IgD-negative memory B cell (primary cell): ENCODE measurements around the gene ZNF407. TPM values are rescaled to one million over a fixed set of nuclear protein-coding genes. Genes with fewer than 3 reads are reported as not detected.

Experiments used
- H3K27ac Mint-ChIP-seq, 3 donors: one replicate each; pipeline ENCODE4 v1.8.0; 2020 to 2022; ENCODE audit warnings: mild to moderate bottlenecking in 3 of 3, mixed read lengths in 3 of 3, moderate library complexity in 1 of 3
- H3K27me3 Mint-ChIP-seq: one replicate; pipeline ENCODE4 v1.8.0; 2021; ENCODE audit warnings: mixed read lengths
- H3K36me3 Mint-ChIP-seq: one replicate; pipeline ENCODE4 v1.8.0; 2020; ENCODE audit warnings: mild to moderate bottlenecking, mixed read lengths
- H3K4me1 Mint-ChIP-seq, 3 donors: one replicate each; pipeline ENCODE4 v1.8.0; 2020 to 2022; ENCODE audit warnings: mixed read lengths in 3 of 3, mild to moderate bottlenecking in 1 of 3
- H3K4me3 Mint-ChIP-seq, 4 donors: one replicate each; pipeline ENCODE4 v1.8.0; 2020 to 2022; ENCODE audit warnings: mild to moderate bottlenecking in 4 of 4, mixed read lengths in 4 of 4, moderate library complexity in 3 of 4
- H3K9me3 Mint-ChIP-seq, 3 donors: one replicate each; pipeline ENCODE4 v1.8.0; 2020 to 2021; ENCODE audit warnings: mixed read lengths in 3 of 3, mild to moderate bottlenecking in 1 of 3
- polyA plus RNA-seq: library from polyadenylated mRNA; unstranded; fragments of 300-500 nt; fragmentation: Illumina TruSeq; gene quantifications from one replicate; pipeline ENCODE4 v1.2.3, GENCODE V29; 2021

Gene ZNF407
- polyA plus RNA-seq, 1 donor from 2014 or later, result 3.8 TPM

GRCh38 chr18:74662622-74663021, 65.0 kb downstream of the ZNF407 start:
- Mint-ChIP-seq H3K9me3 (no peaks in the 10 kb centered on the region), H3K36me3 (peaks cover 11% of the 10 kb centered on the region), H3K4me1 (peaks cover 0 to 2% (median 0%) of the 10 kb centered on the region in 3 donors), H3K27ac (no peak overlapping the region), H3K4me3 (no peak overlapping the region), H3K27me3 (no peaks in the 10 kb centered on the region)

GRCh38 chr18:74665346-74665745, 67.7 kb downstream of the ZNF407 start:
- Mint-ChIP-seq H3K4me1 (peaks cover 0 to 2% (median 0%) of the 10 kb centered on the region in 3 donors), H3K27me3 (no peaks in the 10 kb centered on the region), H3K4me3 (no peak overlapping the region), H3K36me3 (peaks cover 10% of the 10 kb centered on the region), H3K27ac (no peak overlapping the region), H3K9me3 (peaks cover 0 to 2% (median 0%) of the 10 kb centered on the region in 3 donors)

- no peak overlapping the region for H3K4me3 Mint-ChIP-seq
- H3K36me3 Mint-ChIP-seq, result peaks cover 10% of the 10 kb centered on the region
- peak overlapping the region in 1 of 3 donors; percentile 53 for H3K27ac Mint-ChIP-seq
- peaks cover 0 to 3% (median 0%) of the 10 kb centered on the region in 3 donors for H3K9me3 Mint-ChIP-seq
- H3K27me3 Mint-ChIP-seq, result no peaks in the 10 kb centered on the region
- H3K4me1 Mint-ChIP-seq, result peaks cover 0 to 4% (median 0%) of the 10 kb centered on the region in 3 donors
Observed at GRCh38 chr18:74665905-74666304, 68.2 kb downstream of the ZNF407 start.

GRCh38 chr18:74669136-74669798, 71.6 kb downstream of the ZNF407 start:
- Mint-ChIP-seq H3K27me3 (no peaks in the 10 kb centered on the region), H3K27ac (peak overlapping the region in 1 of 3 donors; percentile 91), H3K36me3 (peaks cover 14% of the 10 kb centered on the region), H3K9me3 (peaks cover 0 to 5% (median 0%) of the 10 kb centered on the region in 3 donors), H3K4me3 (no peak overlapping the region), H3K4me1 (peaks cover 0 to 6% (median 4%) of the 10 kb centered on the region in 3 donors)

GRCh38 chr18:74672371-74672770, 74.7 kb downstream of the ZNF407 start:
- no peak overlapping the region for H3K4me3 Mint-ChIP-seq
- no peaks in the 10 kb centered on the region for H3K27me3 Mint-ChIP-seq
- H3K4me1 Mint-ChIP-seq, result peaks cover 0 to 6% (median 2%) of the 10 kb centered on the region in 3 donors
- no peak overlapping the region for H3K27ac Mint-ChIP-seq
- H3K36me3 Mint-ChIP-seq, result peaks cover 16% of the 10 kb centered on the region
- H3K9me3 Mint-ChIP-seq, result peaks cover 0 to 5% (median 2%) of the 10 kb centered on the region in 3 donors

- peaks cover 0 to 6% (median 2%) of the 10 kb centered on the region in 3 donors for H3K4me1 Mint-ChIP-seq
- no peak overlapping the region for H3K27ac Mint-ChIP-seq
Observed at GRCh38 chr18:74674487-74674886, 76.8 kb downstream of the ZNF407 start.

GRCh38 chr18:74679006-74679678, 81.5 kb downstream of the ZNF407 start:
- H3K36me3 Mint-ChIP-seq, result peaks cover 15% of the 10 kb centered on the region
- no peak overlapping the region for H3K27ac Mint-ChIP-seq
- H3K4me1 Mint-ChIP-seq, result no peaks in the 10 kb centered on the region
- peaks cover 0 to 2% (median 0%) of the 10 kb centered on the region in 3 donors for H3K9me3 Mint-ChIP-seq
- no peaks in the 10 kb centered on the region for H3K27me3 Mint-ChIP-seq
- H3K4me3 Mint-ChIP-seq, result no peak overlapping the region

More at GRCh38 chr18:74674487-74674886, 76.8 kb downstream of the ZNF407 start:
- peaks cover 18% of the 10 kb centered on the region for H3K36me3 Mint-ChIP-seq
- no peaks in the 10 kb centered on the region for H3K27me3 Mint-ChIP-seq
- peaks cover 0 to 3% (median 2%) of the 10 kb centered on the region in 3 donors for H3K9me3 Mint-ChIP-seq
- no peak overlapping the region for H3K4me3 Mint-ChIP-seq

- Mint-ChIP-seq H3K27me3 (no peaks in the 10 kb centered on the region), H3K4me1 (no peaks in the 10 kb centered on the region), H3K4me3 (no peak overlapping the region), H3K36me3 (peaks cover 15% of the 10 kb centered on the region), H3K9me3 (peaks cover 0 to 2% (median 0%) of the 10 kb centered on the region in 3 donors), H3K27ac (no peak overlapping the region)
Observed at GRCh38 chr18:74679679-74680076, 82.0 kb downstream of the ZNF407 start.

GRCh38 chr18:74682141-74682990, 84.7 kb downstream of the ZNF407 start:
- Mint-ChIP-seq H3K4me3 (no peak overlapping the region), H3K27ac (no peak overlapping the region), H3K4me1 (peaks cover 0 to 2% (median 0%) of the 10 kb centered on the region in 3 donors), H3K9me3 (no peaks in the 10 kb centered on the region), H3K27me3 (no peaks in the 10 kb centered on the region), H3K36me3 (peaks cover 16% of the 10 kb centered on the region)

GRCh38 chr18:74682991-74683297, 85.3 kb downstream of the ZNF407 start:
- peaks cover 0 to 2% (median 0%) of the 10 kb centered on the region in 3 donors for H3K4me1 Mint-ChIP-seq
- no peak overlapping the region for H3K27ac Mint-ChIP-seq
- H3K4me3 Mint-ChIP-seq, result no peak overlapping the region
- H3K36me3 Mint-ChIP-seq, result peaks cover 14% of the 10 kb centered on the region
- H3K27me3 Mint-ChIP-seq, result no peaks in the 10 kb centered on the region
- H3K9me3 Mint-ChIP-seq, result no peaks in the 10 kb centered on the region

GRCh38 chr18:74683573-74683972, 85.9 kb downstream of the ZNF407 start:
- H3K36me3 Mint-ChIP-seq, result peaks cover 12% of the 10 kb centered on the region
- H3K27ac Mint-ChIP-seq, result no peak overlapping the region
- H3K9me3 Mint-ChIP-seq, result no peaks in the 10 kb centered on the region
- no peak overlapping the region for H3K4me3 Mint-ChIP-seq
- no peaks in the 10 kb centered on the region for H3K27me3 Mint-ChIP-seq
- peaks cover 0 to 2% (median 0%) of the 10 kb centered on the region in 3 donors for H3K4me1 Mint-ChIP-seq

GRCh38 chr18:74689251-74689650, 91.6 kb downstream of the ZNF407 start:
- H3K36me3 Mint-ChIP-seq, result peaks cover 14% of the 10 kb centered on the region
- H3K4me3 Mint-ChIP-seq, result no peak overlapping the region
- H3K4me1 Mint-ChIP-seq, result peaks cover 3 to 6% (median 4%) of the 10 kb centered on the region in 3 donors
- H3K9me3 Mint-ChIP-seq, result no peaks in the 10 kb centered on the region
- H3K27me3 Mint-ChIP-seq, result no peaks in the 10 kb centered on the region
- peak overlapping the region in 1 of 3 donors; percentile 16 for H3K27ac Mint-ChIP-seq

GRCh38 chr18:74692367-74693013, 94.8 kb downstream of the ZNF407 start:
- no peaks in the 10 kb centered on the region for H3K27me3 Mint-ChIP-seq
- peak overlapping the region in 1 of 4 donors; percentile 33 for H3K4me3 Mint-ChIP-seq
- no peak overlapping the region for H3K27ac Mint-ChIP-seq
- H3K4me1 Mint-ChIP-seq, result peaks cover 3 to 8% (median 4%) of the 10 kb centered on the region in 3 donors
- peaks cover 4% of the 10 kb centered on the region for H3K36me3 Mint-ChIP-seq
- no peaks in the 10 kb centered on the region for H3K9me3 Mint-ChIP-seq

- H3K4me1 Mint-ChIP-seq, result peaks cover 3 to 8% (median 4%) of the 10 kb centered on the region in 3 donors
- H3K9me3 Mint-ChIP-seq, result no peaks in the 10 kb centered on the region
- H3K27me3 Mint-ChIP-seq, result no peaks in the 10 kb centered on the region
- no peak overlapping the region for H3K4me3 Mint-ChIP-seq
- H3K27ac Mint-ChIP-seq, result peak overlapping the region in 1 of 3 donors; percentile 62
- peaks cover 5% of the 10 kb centered on the region for H3K36me3 Mint-ChIP-seq
Observed at GRCh38 chr18:74694436-74694835, 96.8 kb downstream of the ZNF407 start.
